Parathyroid adenoma (tissue), 2 donors: ENCODE data around the gene PA2G4.

Experiments used
- H2AFZ ChIP-seq: fragments of 300-600 bp; sonication (generic); one replicate; pipeline ENCODE4 v1.7.0; 2017; ENCODE audit warnings: antibody characterized with exemption, mild to moderate bottlenecking
- H3K27ac ChIP-seq: fragments of 300-600 bp; sonication (generic); one replicate; pipeline ENCODE4 v1.7.0; 2017
- H3K27me3 ChIP-seq: fragments of 300-600 bp; sonication (generic); one replicate; pipeline ENCODE4 v1.7.0; 2017; ENCODE audit warnings: low read length; ENCODE audit not compliant: control insufficient read depth, insufficient read depth
- H3K36me3 ChIP-seq: fragments of 300-600 bp; sonication (generic); one replicate; pipeline ENCODE4 v1.7.0; 2017; ENCODE audit warnings: low read length; ENCODE audit not compliant: control insufficient read depth, insufficient read depth
- H3K4me1 ChIP-seq: fragments of 300-600 bp; sonication (generic); one replicate; pipeline ENCODE4 v1.7.0; 2017; ENCODE audit warnings: control low read depth
- H3K4me2 ChIP-seq: fragments of 300-600 bp; sonication (generic); one replicate; pipeline ENCODE4 v1.7.0; 2017; ENCODE audit warnings: low read length
- H3K4me3 ChIP-seq: fragments of 300-600 bp; sonication (generic); one replicate; pipeline ENCODE4 v1.7.0; 2017; ENCODE audit warnings: low read depth, low read length
- H3K79me2 ChIP-seq: fragments of 300-600 bp; sonication (generic); one replicate; pipeline ENCODE4 v1.7.0; 2017; ENCODE audit warnings: control low read depth
- H3K9ac ChIP-seq: fragments of 300-600 bp; sonication (generic); one replicate; pipeline ENCODE4 v1.7.0; 2017; ENCODE audit warnings: mild to moderate bottlenecking
- H3K9me3 ChIP-seq: fragments of 300-600 bp; sonication (generic); one replicate; pipeline ENCODE4 v1.7.0; 2017; ENCODE audit warnings: low read length; ENCODE audit not compliant: control insufficient read depth
- CTCF ChIP-seq: fragments of 300-600 bp; sonication (generic); IDR thresholded peaks from one replicate; pipeline ENCODE4 v1.7.0; 2017; ENCODE audit warnings: antibody characterized with exemption, mild to moderate bottlenecking
- donor health status: primary hyperparathyroidism.

PA2G4 gene

DNA sequence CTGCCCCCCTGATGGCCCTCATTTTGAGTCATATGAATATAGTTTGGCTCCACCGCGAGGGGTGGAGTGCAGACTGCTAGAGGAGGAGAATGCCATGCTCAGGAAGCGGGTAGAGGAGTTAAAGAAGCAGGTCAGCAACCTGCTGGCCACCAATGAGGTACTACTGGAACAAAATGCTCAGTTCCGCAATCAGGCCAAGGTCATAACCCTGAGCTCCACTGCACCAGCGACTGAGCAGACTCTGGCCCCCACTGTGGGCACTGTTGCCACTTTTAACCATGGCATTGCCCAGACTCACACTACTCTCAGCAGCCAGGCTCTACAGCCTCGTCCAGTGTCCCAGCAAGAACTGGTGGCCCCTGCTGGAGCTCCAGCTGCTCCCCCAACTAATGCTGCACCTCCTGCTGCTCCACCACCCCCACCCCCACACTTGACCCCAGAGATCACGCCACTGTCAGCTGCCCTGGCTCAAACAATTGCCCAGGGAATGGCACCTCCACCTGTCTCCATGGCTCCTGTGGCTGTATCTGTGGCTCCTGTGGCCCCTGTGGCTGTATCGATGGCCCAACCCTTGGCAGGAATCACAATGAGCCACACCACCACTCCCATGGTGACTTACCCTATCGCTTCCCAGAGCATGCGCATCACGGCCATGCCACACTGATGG, 17.0 kb downstream of the PA2G4 start:
- TF ChIP-seq CTCF: no peak
- H2AFZ ChIP-seq: no peak overlapping the region
- H3K9ac ChIP-seq: no peak overlapping the region
- no peaks in the 10 kb centered on the region for H3K27me3 ChIP-seq
- H3K27ac ChIP-seq: no peak overlapping the region
- peaks cover 2% of the 10 kb centered on the region for H3K79me2 ChIP-seq
- H3K4me3 ChIP-seq: no peak overlapping the region
- no peaks in the 10 kb centered on the region for H3K36me3 ChIP-seq
- no peak overlapping the region for H3K4me2 ChIP-seq
- H3K9me3 ChIP-seq: no peaks in the 10 kb centered on the region
- peaks cover 12% of the 10 kb centered on the region for H3K4me1 ChIP-seq

GRCh38 chr12:56122637-56123036, 18.3 kb downstream of the PA2G4 start:
- Histone ChIP-seq H3K4me2 (no peak overlapping the region), H3K9ac (no peak overlapping the region), H3K27ac (no peak overlapping the region), H3K27me3 (no peaks in the 10 kb centered on the region), H2AFZ (no peak overlapping the region), H3K4me1 (peaks cover 23% of the 10 kb centered on the region), H3K4me3 (no peak overlapping the region), H3K9me3 (no peaks in the 10 kb centered on the region), H3K79me2 (no peaks in the 10 kb centered on the region), H3K36me3 (no peaks in the 10 kb centered on the region)
- no peak for TF ChIP-seq CTCF

DNA sequence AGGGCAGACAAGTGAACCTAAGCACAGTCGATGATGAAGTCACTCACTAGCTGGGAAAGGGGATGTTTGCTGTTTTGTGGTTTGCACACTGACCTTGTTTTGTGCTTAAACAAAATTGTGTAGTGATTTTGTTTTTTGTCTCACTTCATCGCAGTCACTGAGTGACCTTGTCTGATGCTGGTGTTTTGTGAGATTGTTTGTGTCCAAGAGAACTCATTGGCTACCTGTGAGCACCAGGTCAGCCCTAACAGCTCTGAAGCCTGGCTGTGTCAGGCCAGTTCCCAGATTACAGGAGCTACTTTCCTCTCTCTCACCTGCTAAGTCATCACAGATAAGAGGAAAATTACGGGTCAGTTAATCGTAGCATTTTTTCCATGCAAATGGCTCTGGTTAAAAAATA, 19.8 kb downstream of the PA2G4 start:
- Histone ChIP-seq H3K4me1 (peaks cover 18% of the 10 kb centered on the region), H3K79me2 (no peaks in the 10 kb centered on the region), H3K36me3 (no peaks in the 10 kb centered on the region), H3K27ac (no peak overlapping the region), H3K27me3 (no peaks in the 10 kb centered on the region), H3K4me3 (peak overlapping the region; percentile 33), H2AFZ (no peak overlapping the region), H3K9me3 (no peaks in the 10 kb centered on the region), H3K9ac (no peak overlapping the region), H3K4me2 (peak overlapping the region; percentile 9)
- TF ChIP-seq CTCF: no peak

- H3K9ac ChIP-seq: no peak overlapping the region
- peak overlapping the region; percentile 48 for H3K4me2 ChIP-seq
- H3K4me1 ChIP-seq: peaks cover 17% of the 10 kb centered on the region
- H3K36me3 ChIP-seq: no peaks in the 10 kb centered on the region
- H3K9me3 ChIP-seq: no peaks in the 10 kb centered on the region
- no peak for TF ChIP-seq CTCF
- H3K27me3 ChIP-seq: no peaks in the 10 kb centered on the region
- H3K4me3 ChIP-seq: peak overlapping the region; percentile 22
- H3K79me2 ChIP-seq: no peaks in the 10 kb centered on the region
- H3K27ac ChIP-seq: peak overlapping the region; percentile 76
- H2AFZ ChIP-seq: peak overlapping the region; percentile 66
Measured at GRCh38 chr12:56126732-56127239, 22.4 kb downstream of the PA2G4 start.

DNA sequence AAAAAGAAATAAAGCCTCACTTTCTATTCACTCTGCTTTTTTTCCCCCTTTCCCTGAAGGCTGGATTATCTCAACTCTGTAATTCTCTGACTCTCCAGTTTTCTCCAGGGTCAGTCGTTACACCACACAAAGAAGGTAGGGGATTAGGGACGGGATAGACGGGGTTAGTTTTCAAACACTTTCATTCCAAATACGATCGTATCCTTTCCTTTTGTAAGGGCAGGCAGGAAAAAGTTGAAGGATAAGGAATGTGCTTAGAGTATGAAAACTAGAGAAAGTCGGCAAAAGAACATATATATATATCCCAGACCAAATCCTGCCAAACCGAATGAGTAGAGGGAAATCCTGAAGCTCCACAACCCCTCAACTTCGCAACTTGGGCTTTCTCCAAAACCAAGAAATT, 23.1 kb downstream of the PA2G4 start:
- Histone ChIP-seq H2AFZ (no peak overlapping the region), H3K27me3 (no peaks in the 10 kb centered on the region), H3K4me3 (peak overlapping the region; percentile 82), H3K9me3 (no peaks in the 10 kb centered on the region), H3K4me2 (peak overlapping the region; percentile 90), H3K27ac (peak overlapping the region; percentile 55), H3K9ac (no peak overlapping the region), H3K4me1 (peaks cover 17% of the 10 kb centered on the region), H3K36me3 (no peaks in the 10 kb centered on the region), H3K79me2 (no peaks in the 10 kb centered on the region)
- no peak for TF ChIP-seq CTCF
